Heart left ventricle (tissue), 16 donors: Measurements from ENCODE around the gene RAD51B. TPM values are rescaled to one million over a fixed set of nuclear protein-coding genes. Genes with fewer than 3 reads are reported as not detected.

Source experiments
- ATAC-seq, 4 donors: fragments of 200-7000 bp; cut with Tn5 transposase; one replicate each; pipeline ENCODE4 v1.9.1; 2020 to 2022; ENCODE audit warnings: moderate library complexity in 4 of 4, mild to moderate bottlenecking in 3 of 4, moderate number of reproducible peaks in 1 of 4
- DNase-seq, 5 donors: peaks; one replicate each; pipeline ENCODE4 v3.0.0-alpha.2; 2020
- H3K27ac ChIP-seq, 12 donors: fragments of 200-600 bp; sonication (generic) in 4 of 12; one replicate each; pipeline versions ENCODE4 v1.5.0 to v1.8.0; 2016 to 2022; ENCODE audit warnings: mild to moderate bottlenecking in 2 of 12
- H3K27me3 ChIP-seq, 9 donors: fragments of 200-600 bp; sonication (generic) in 2 of 9; one replicate each; pipeline versions ENCODE4 v1.5.1 to v1.8.0; 2016 to 2022; ENCODE audit warnings: mild to moderate bottlenecking in 3 of 9
- H3K36me3 ChIP-seq, 9 donors: fragments of 200-600 bp; sonication (generic) in 2 of 9; one replicate each; pipeline versions ENCODE4 v1.5.0 to v1.8.0; 2018 to 2022; ENCODE audit warnings: mild to moderate bottlenecking in 2 of 9
- H3K4me1 ChIP-seq, 12 donors: fragments of 200-600 bp; sonication (generic) in 4 of 12; one replicate each; pipeline versions ENCODE4 v1.5.0 to v1.8.0; 2016 to 2022; ENCODE audit warnings: mild to moderate bottlenecking in 3 of 12
- H3K4me3 ChIP-seq, 12 donors: fragments of 200-600 bp; sonication (generic) in 4 of 12; one replicate each; pipeline versions ENCODE4 v1.5.0 to v1.8.0; 2017 to 2022; ENCODE audit warnings: mild to moderate bottlenecking in 9 of 12, moderate library complexity in 4 of 12
- H3K9me3 ChIP-seq, 12 donors: fragments of 200-600 bp; sonication (generic) in 4 of 12; one replicate each; pipeline versions ENCODE4 v1.5.0 to v1.8.0; 2016 to 2022; ENCODE audit warnings: mild to moderate bottlenecking in 1 of 12
- POLR2A ChIP-seq, 2 donors: fragments of 450-650 bp; IDR thresholded peaks; one replicate each; pipeline ENCODE4 v1.6.1; 2017; ENCODE audit warnings: antibody characterized with exemption in 2 of 2, mild to moderate bottlenecking in 2 of 2, moderate library complexity in 2 of 2
- WGBS, 4 donors: extraction: QIAGEN DNeasy Blood & Tissue Kit in 2 of 4; methylation state at CpG; one replicate each; pipeline versions ENCODE4 v1.1.5 to v1.1.7; 2013 to 2018; 5-methylcytosine and 5-hydroxymethylcytosine counted together
- intact Hi-C, 10 donors: fragments of 100-400 bp; cut with DNase I; formaldehyde crosslinking; loops; one replicate each; pipeline versions ENCODE4 v1.11.1 to v1.14.2; 2022
- polyA plus RNA-seq, 2 donors: library from polyadenylated mRNA; stranded (reverse); fragments of 200-250 nt; gene quantifications; one replicate each; pipeline ENCODE4 v1.2.3, GENCODE V29; 2013
- total RNA-seq, 9 donors: library from RNA; depleted of rRNA in 2 of 9; stranded (reverse); fragments of >200 nt in 2 of 9; fragmentation: NEBNext Ultra II Directional in 3 of 9; extraction: Animal tissue kit (Norgen Biotek cat#: 25700) in 3 of 9; gene quantifications; one replicate each; pipeline versions ENCODE4 v1.1.0 to v1.2.4, GENCODE V29; 2016 to 2023
- TF ChIP-seq, protein P1 (sequence below), 12 donors: fragments of 200-600 bp; sonication (generic) in 4 of 12; IDR thresholded peaks; one replicate each; pipeline versions ENCODE4 v1.5.0 to v1.8.0; 2018 to 2022; ENCODE audit warnings: antibody characterized with exemption in 12 of 12, mild to moderate bottlenecking in 5 of 12
- donor health status: ischemic (EF 13 %, LVEDD 7.1; RV severe dilation, severe dysfunction).
- donor health status: healthy with polysubstance abuse.
- donor health status: DM: no; HTN: yes; CAD: no.
- donor health status: DM: no; HTN: no; CAD: no.
- donor health status: ischemic (EF 25% LVEDD 6.9; RV normal size, moderate dysfunction).
- donor health status: ischemic (EF 25% LVEDD 5.7; RV mildly dilated, moderate dysfunction).
- donor health status: healthy.
- donor health status: DM: yes; HTN: yes; CAD: no.
- donor health status: ischemic (EF 35%, LVEDD 5.7; RV mildly dilated, moderate dysfunction).
- donor health status: nonischemic (EF 11% LVEDD 7.7; RV severe dilation, severe dysfunction).
- donor health status: DM: yes; HTN: yes; CAD: no.
- donor health status: PGD.
- donor health status: ischemic (EF 29% LVEDD 5.4; RV normal size, mild dysfunction).
- donor health status: nonischemic (EF 23%, LVEDD 6.1; RV moderate dilation, normal function).

RAD51B gene
- total and polyA plus RNA-seq, 11 donors = 1.3 to 11.3 (median 3.2) TPM

DNA sequence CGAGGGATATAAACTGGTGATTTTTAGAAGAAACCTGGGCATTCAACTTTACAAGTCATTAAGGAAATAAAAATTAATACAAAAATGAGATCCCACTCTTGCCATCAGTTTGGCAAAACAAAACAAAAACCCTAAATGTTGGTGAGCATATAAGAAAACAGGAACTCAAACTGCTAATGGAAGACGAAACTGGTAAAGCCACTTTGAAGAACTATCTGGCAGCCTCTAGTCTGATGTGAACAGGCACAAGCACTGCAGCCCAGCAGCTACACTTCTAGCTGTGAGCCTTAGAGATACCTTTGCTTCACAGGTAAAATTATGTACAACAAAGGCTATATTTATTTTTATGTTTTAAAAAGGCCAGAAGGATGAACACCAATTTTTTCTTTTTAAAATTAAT lies 513.7 kb downstream of the RAD51B start:
- no peak for TF ChIP-seq POLR2A (IDR thresholded peaks at IDR 0.05)
- TF ChIP-seq, protein P1, sequence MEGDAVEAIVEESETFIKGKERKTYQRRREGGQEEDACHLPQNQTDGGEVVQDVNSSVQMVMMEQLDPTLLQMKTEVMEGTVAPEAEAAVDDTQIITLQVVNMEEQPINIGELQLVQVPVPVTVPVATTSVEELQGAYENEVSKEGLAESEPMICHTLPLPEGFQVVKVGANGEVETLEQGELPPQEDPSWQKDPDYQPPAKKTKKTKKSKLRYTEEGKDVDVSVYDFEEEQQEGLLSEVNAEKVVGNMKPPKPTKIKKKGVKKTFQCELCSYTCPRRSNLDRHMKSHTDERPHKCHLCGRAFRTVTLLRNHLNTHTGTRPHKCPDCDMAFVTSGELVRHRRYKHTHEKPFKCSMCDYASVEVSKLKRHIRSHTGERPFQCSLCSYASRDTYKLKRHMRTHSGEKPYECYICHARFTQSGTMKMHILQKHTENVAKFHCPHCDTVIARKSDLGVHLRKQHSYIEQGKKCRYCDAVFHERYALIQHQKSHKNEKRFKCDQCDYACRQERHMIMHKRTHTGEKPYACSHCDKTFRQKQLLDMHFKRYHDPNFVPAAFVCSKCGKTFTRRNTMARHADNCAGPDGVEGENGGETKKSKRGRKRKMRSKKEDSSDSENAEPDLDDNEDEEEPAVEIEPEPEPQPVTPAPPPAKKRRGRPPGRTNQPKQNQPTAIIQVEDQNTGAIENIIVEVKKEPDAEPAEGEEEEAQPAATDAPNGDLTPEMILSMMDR (IDR thresholded peaks at IDR 0.05) = no peak
- Histone ChIP-seq H3K36me3 (no peaks in the 10 kb centered on the region), H3K27me3 (no peaks in the 10 kb centered on the region), H3K9me3 (no peaks in the 10 kb centered on the region), H3K27ac (peak overlapping the region in 1 of 12 donors; percentile 28), H3K4me3 (no peak overlapping the region), H3K4me1 (peaks cover 0 to 38% (median 3%) of the 10 kb centered on the region in 12 donors)
- no peak for ATAC-seq
- intact Hi-C loops = no loop called here
- WGBS, 4 donors = 89 to 96% (median 91%) methylated on average over 2 of the region's 2 CpGs
- DNase-seq = no peak

DNA sequence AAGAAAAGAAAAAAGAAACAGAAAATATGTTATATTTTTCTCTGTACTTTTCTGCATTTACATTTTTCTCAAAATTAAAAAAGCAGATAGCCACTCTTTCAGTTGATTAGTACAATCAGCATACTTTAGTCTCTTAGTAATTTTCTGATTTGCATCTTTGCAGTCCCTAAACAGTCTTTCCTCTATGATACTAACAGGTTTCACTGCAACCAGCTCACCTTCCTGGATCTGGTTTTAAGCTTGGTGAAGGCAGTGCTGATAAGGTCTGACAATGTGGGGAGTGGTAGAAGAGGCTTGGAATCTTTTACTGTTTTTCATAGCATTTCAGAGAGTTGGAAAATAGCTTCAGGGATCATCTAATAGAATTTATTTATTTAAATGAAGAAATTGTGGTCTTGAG lies 515.7 kb downstream of the RAD51B start:
- Histone ChIP-seq H3K4me1 (peaks cover 0 to 38% (median 3%) of the 10 kb centered on the region in 12 donors), H3K36me3 (no peaks in the 10 kb centered on the region), H3K4me3 (no peak overlapping the region), H3K27me3 (no peaks in the 10 kb centered on the region), H3K27ac (no peak overlapping the region), H3K9me3 (no peaks in the 10 kb centered on the region)
- TF ChIP-seq POLR2A (IDR thresholded peaks at IDR 0.05) = no peak
- TF ChIP-seq, protein P1 (IDR thresholded peaks at IDR 0.05) = no peak
- ATAC-seq (no peak), DNase-seq (no peak)
- intact Hi-C loops = no loop called here

DNA sequence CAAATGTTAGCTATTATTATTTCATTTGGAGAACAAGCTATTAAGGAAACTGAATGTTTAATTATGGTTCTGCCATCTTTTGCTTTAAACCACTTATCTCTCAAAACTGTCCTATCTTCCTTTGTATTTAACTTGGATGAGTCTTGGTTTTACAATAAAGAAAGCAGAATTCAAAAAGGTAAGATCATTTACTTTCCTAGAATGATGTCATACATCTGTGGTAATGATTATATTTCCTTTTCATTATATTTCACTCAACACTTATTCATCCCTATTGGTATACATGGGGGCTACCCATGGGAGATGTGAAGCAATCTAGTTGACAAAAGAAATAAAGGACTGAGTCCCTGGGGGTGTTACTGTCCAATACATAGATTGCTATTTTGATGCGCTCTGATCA lies 516.6 kb downstream of the RAD51B start:
- no peak for DNase-seq
- no peak overlapping the region for H3K27ac ChIP-seq

DNA sequence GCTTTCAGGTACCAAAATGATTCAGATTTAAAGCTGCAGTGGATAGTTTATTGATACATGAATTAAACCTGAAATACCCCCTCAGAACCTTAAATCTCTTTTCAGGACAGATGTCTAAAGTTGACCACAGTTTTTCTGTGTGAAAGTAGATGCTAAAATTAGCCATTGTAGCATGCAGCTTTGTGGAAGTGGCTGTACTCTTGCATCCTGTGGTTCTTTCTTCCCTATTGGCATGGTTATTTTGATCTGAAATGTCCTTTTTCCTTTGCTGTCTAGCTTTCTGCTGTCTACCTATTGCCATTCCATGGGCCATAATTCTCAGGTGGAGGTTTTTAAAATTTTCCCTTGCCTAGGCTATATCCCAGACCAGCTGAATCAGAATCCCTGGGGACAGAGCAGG lies 517.7 kb downstream of the RAD51B start:
- no peak overlapping the region for H3K4me3 ChIP-seq
- intact Hi-C loops = no loop called here

More for the DNA sequence above, 516.6 kb downstream of the RAD51B start:
- Histone ChIP-seq H3K9me3 (no peaks in the 10 kb centered on the region), H3K4me1 (peaks cover 0 to 32% (median 3%) of the 10 kb centered on the region in 12 donors), H3K27me3 (no peaks in the 10 kb centered on the region), H3K4me3 (no peak overlapping the region), H3K36me3 (no peaks in the 10 kb centered on the region)
- TF ChIP-seq POLR2A (IDR thresholded peaks at IDR 0.05) = no peak
- TF ChIP-seq, protein P1 (IDR thresholded peaks at IDR 0.05) = no peak
- ATAC-seq = no peak
- intact Hi-C loops = no loop called here
- 95 to 100% (median 99%) methylated on average over 1 of the region's 1 CpG for WGBS, 4 donors

More for the DNA sequence above, 517.7 kb downstream of the RAD51B start:
- H3K27ac ChIP-seq = no peak overlapping the region
- TF ChIP-seq, protein P1 (IDR thresholded peaks at IDR 0.05) = no peak
- no peak for TF ChIP-seq POLR2A (IDR thresholded peaks at IDR 0.05)
- ATAC-seq = no peak
- H3K4me1 ChIP-seq = peaks cover 0 to 32% (median 0%) of the 10 kb centered on the region in 12 donors
- no peaks in the 10 kb centered on the region for H3K9me3 ChIP-seq
- H3K36me3 ChIP-seq = no peaks in the 10 kb centered on the region
- H3K27me3 ChIP-seq = no peaks in the 10 kb centered on the region
- DNase-seq = no peak
